Measurements from ENCODE around the gene C3orf62.
"Not testable (repeated sequence)": the region's sequence is repeated elsewhere in the genome, so short reads cannot be mapped to it uniquely, and the experiment has no call there.

The C3orf62 gene

DNA sequence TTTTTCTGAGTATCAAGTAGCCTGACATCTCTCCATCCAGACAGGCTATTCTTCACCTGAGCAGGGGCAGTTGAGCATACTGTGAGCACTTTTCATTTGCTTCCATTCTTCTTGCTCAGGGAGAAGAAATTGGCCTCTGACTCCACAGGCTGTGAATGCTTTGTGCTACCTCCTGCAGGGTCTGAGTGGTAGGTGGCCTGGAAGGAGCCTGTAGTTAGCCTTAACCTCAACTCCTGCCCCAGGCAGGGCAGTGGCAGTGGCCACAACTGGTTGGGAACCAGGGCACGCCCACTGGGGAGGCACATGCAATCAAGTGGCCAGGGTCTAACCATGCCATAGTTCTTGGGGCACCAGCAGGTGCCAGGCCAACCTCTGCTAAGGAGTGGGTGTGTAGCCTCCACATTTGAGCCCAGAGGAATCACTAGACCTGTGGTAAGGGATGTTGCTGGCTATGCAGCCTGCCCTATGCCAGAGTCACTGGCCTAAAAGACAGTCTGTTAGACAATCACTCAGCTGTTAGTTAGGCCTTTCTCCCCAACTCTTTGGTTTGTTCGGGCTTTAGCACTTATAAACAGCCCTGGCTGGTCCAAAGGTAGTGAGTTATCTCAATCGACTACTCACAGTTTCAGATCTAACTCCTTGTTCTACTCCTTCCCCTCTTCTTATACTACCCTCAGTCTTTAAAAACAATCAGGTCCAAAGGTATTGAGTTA, 7.4 kb downstream of the C3orf62 start:
- no peak for DNase-seq (ENCODE audit: low read depth in 1 of 2, low spot score in 1 of 2)

DNA sequence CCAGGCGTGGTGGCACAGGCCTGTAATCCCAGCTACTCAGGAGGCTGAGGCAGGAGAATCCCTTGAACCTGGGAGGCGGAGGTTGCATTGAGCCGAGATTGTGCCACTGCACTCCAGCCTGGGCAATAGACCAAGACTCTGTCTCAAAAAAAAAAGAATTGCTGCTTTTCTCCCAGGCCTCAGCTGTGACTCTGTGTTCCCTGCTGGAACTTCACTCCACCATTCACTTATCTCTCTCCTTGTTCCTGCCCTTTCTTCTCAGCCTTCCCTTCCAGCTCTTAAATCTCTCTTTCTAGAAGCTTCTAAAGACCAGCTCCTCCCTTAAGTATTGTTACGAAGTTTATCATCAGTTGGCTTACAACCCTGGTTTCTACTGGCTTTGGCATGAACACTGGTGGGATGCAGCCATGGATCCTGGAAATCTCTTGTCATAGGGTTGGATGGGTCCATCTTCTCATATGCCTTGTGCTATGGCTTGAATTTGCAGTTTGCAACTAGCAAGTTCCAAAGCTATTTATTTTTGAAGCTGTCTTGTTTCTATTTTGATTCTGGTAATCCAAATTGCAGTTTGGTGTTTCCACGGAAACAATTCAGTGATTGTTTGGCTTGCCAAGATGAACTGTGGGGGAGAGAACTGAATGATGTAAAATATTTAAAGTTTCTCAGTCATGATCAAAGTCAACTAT, 10.5 kb downstream of the C3orf62 start:
- no peak for DNase-seq (ENCODE audit: low read depth in 1 of 2, low spot score in 1 of 2)

DNA sequence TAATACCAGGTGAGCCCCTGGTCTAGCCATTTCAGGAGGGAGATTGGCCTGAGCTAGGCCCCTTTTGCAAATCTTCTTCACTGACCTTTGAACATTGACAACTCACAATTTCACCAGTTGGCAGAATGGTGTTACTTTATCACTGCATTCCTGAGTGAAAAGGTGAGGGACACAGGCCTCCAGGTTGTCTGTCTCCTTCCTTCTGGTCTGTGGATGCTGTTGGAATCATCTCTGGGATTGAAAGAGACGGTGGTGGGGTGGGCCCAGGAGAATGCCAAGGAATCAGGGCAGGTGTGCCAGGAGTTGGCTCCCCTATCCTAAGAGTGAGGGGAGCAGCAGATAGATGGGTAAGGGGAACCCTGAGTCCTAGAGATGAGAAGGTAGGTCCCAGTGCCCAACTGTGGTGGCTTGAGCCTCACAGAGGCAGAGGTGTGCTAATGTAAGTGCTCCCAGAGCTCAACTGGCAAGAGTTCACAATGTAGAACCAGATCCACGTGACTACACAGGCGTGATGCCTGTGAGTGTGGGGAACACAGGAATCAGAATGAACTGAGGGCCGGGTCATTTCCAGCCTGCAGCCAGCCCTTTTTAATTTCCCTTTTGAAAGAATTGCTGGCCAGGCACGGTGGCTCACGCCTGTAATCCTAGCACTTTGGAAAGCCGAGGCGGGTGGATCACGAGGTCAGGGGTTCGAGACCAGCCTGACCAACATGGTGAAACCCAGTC, 11.2 kb downstream of the C3orf62 start:
- no peak for DNase-seq (ENCODE audit: low read depth in 1 of 2, low spot score in 1 of 2)

DNA sequence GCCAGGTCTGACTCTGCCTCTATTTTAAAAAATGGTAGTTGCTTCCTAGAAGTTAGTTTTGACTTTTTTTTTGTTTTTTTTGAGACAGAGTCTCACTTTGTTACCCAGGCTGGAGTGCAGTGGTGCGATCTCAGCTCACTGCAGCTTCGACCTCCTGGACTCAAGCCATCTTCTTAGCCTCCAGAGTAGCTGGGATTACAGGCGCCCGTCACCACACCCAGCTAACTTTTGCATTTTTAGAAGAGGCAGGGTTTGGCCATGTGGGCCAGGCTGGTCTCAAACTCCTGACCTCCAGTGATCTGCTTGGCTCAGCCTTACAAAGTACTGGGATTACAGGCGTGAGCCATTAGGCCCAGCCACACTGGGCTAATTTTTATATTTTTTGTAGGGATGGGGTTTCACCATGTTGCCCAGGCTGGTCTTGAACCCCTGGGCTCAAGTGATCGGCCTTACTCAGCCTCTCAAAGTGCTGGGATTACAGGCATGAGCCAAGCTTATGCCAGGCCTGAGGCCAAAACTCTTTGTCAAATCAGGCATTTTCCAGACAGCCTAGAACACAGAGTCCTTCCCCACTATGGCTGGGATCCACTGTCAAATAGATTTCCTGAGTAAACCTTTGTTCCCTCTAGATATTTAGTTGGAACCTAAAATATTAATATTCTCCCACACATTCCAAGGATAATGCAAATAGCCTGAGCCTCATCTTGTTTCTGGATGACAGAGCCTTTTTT, 13.7 kb downstream of the C3orf62 start:
- DNase-seq (ENCODE audit: low read depth in 1 of 2, low spot score in 1 of 2): no peak

DNA sequence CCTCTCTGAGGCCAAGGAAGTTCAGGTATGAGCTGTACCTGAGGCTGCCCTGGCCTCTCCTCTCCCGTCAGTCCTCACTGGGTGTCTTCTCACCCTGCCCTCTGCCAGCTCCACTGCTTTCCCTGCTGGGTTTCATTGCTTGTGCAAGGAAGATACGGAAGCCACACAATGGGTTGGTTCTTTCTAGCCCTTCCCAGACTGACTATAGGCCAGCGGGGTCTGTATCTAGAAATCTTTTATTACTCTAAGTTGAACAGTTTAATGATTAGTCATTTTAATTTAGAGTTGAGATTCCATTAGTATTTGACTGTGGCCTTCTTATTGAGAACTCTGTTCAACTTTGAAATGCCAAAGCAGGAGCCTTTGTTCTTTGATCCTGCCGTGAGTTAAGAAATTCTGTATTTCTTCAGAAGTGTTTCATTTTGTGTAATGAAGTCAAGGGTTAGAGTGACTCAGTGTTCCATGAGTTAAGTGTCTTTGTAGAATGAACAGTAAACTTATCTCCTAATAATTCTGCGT, 16.2 kb downstream of the C3orf62 start:
- DNase-seq (ENCODE audit: low read depth in 1 of 2, low spot score in 1 of 2): no peak

DNA sequence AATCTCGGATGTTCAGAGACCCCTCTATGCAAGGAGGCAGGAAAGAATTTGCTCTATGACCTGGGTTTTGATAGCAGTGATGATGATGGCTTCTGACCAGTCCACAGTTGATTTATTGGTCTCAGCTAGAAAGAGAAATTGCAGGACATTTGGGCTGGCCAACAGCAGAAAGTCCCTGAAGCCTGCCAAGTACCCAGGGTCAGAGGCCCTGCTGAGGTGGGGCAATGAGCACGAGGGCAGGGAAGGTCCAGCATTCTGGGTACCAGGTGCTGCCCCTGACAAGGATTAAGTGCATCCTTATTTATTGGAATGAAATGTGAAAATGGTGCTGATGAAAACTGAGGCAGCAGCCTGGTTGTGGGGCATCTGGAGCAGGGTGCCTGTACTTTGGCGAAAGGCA, 19.8 kb downstream of the C3orf62 start:
- DNase-seq (ENCODE audit: low read depth in 1 of 2, low spot score in 1 of 2): no peak

DNA sequence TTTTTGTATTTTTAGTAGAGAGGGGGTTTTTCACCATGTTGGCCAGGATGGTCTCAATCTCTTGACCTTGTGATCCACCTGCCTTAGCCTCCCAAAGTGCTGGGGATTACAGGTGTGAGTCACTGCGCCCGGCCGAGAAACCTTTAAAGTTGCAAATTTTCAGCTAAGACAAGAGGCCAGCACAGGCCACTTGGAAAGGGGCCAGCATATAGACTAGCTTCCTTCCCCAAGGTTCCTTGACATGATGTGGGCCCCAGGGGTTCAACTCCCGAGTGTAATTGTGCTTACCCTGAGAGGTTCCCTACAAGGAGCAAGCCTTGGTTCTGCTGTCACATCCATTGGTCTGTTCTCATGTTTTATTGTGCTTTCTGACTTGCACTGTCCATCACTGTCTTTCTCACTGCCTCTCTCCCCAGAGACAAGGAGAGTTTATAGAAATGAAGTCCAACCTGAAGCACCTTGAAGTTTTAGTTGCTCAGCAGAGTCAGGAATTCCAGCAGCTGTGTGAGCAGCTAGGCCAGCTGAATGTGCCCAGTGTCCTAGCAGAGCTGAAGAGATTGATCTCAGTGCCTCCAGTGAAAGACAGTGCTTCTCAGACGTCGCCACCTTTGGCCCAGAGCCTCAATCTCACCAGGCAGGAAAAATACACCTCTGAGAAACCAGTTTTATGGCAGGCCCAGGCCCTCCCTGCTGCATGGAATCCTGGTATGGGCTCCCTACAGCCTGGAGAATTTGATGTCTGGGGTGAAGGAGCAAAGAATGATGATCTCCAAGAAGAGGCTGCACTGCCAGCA, 21.1 kb downstream of the C3orf62 start:
- no peak for DNase-seq (ENCODE audit: low read depth in 1 of 2, low spot score in 1 of 2)

DNA sequence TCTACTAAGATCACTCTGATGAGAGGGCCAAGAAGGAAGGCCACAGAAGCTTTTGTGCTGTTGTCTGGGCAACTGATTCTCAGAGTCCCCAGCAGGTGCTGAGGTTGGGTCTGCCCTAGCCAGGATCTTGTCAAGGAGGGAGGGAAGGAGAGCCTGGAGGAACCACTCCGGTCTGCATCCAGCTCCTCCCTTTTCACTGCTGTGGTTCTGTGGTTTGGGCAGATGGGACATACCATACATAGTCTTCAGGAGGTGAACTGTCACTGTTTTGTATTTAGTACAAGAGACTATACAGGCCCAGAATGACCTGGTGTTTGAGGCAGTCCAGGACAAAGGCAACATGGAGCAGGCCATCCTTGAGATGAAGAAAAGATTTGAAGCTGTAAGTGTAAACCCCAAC, 21.9 kb downstream of the C3orf62 start:
- DNase-seq (ENCODE audit: low read depth in 1 of 2, low spot score in 1 of 2): no peak

DNA sequence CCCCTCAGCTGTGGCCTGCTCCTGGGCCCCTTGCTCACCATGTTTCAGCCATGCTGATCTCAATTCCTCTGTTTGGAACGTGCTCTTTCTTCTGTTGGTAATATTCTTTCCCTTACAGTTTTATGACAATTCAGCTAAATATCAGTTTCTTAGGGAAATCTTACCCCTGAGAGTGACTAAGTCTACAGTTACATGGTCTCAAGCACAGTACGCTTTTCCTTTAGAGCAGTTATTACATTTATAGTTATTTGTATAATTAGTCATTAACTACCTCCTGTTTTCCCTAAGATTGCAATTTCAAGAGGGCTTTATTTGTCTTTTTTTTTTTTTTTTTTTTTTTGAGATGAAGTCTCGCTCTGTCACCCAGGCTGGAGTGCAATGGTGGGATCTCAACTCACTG, 23.5 kb downstream of the C3orf62 start:
- no peak for DNase-seq (ENCODE audit: low read depth in 1 of 2, low spot score in 1 of 2)

DNA sequence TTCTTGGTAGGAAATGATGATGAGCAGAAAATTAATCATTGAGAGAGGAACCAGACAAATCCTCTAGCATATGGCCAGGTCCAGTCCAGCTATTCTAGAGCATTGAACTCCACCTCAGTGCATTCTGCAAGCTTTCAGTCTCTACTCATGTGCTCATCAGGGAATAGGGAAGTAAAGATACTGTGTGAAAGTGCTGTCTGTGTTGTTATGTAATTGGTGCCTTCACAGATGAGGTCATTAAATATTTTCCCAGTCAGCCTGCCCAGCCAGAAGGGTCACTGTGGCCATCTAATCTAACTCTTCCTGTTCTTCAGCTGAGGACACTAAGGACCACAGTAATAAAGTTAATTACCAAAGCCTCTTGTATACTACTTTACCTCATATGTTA, 28.2 kb downstream of the C3orf62 start:
- DNase-seq (ENCODE audit: low read depth in 1 of 2, low spot score in 1 of 2): no peak

DNA sequence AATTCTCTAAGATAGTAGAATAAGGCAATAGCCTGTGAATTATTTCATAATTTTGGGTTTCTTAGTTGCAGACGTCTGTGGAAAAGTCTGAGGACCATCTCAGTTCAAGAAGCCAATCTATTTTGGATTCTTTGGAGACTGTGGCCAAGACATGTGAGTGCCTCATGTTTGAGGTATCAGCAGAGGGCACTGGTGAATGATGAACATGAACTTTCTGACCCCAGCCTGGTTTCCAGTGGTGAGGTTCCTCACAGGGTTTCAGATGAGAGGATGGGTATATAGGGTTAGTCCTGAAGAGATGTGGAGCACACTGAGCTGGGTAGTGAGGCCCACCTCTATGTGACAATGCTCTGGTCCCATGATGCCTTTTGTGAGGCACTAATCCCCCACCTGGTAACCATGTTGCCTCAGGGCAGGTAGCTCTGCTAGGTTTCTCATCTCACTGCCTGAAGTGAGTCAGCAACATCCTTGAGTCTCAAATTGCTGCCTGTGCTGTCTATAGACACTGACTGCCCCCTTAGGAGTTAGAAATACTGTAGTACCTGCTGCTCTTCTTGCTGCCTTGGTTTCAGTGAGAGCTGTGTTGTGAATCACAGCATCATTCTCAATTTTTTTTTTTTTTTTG, 32.3 kb downstream of the C3orf62 start:
- DNase-seq (ENCODE audit: low read depth in 1 of 2, low spot score in 1 of 2): no peak

DNA sequence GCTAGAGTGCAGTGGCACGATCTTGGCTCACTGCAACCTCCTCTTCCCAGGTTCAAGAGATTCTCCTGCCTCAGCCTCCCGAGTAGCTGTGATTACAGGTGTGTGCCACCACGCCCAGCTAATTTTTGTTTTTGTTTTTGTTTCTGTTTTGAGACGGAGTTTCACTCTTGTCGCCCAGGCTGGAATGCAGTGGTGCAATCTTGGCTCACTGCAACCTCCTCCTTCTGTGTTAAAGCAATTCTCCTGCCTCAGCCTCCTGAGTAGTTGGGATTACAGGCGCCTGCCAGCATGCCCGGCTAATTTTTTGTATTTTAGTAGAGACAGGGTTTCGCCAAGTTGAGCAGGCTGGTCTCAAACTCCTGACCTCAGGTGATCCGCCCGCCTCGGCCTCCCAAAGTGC, 36.9 kb downstream of the C3orf62 start:
- DNase-seq (ENCODE audit: low read depth in 1 of 2, low spot score in 1 of 2): not testable (repeated sequence)

DNA sequence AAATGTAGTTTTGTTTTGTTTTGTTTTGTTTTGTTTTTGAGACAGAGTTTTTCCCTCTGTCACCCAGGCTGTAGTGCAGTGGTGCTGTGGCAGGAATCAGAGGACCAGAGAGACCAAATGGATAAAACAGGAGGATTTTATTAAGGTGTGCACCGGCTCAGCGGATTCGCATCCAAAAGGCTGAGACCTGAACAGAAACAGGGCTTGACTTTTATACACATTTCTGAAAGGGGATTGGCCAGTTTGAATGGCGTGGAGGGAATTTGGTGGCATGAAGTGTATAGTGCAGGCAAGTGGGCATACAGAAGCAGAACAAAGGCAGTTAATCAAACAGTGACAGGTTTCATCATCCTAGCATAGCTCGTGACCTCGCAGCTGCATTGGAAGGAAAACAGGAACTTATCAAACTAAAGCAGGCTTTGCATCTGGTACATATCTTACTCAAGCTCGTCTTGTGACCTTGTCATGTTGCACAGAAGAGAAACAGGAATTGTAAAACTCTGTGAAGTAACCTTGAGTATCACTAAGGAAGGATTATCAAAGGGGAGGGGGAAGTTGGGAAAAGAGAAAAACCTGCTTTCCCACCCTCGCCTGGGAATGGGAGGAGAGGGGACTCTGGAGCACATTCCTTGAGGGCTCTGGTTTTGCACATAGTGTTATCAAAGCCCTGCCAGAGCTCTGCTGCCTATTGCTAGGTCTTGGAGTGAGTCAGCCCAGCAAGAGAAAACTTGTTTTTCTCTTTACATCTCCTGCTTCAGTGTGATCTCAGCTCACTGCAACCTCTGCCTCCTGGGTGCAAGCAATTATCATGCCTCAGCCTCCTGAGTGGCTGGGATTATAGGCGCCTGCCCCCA, 38.5 kb downstream of the C3orf62 start:
- DNase-seq (ENCODE audit: low read depth in 1 of 2, low spot score in 1 of 2): no peak

DNA sequence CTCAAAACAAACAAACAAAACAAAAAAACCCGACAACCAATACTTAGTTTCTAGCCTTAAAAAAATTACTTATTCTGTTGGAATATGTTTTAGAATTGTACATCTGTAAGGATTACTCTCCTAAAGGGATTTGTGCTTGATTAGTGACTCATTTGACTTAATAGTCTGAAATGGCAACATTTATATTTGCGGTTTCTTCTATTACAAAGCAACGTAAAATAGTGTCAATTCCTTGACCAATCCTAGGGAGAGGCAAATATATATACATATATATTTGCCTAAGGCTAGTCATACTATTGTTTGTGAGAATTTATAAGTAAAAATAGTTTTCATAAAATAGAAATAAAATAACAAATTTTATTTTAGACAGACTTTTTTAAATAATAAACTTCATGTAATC, 39.7 kb downstream of the C3orf62 start:
- no peak for DNase-seq (ENCODE audit: low read depth in 1 of 2, low spot score in 1 of 2)

DNA sequence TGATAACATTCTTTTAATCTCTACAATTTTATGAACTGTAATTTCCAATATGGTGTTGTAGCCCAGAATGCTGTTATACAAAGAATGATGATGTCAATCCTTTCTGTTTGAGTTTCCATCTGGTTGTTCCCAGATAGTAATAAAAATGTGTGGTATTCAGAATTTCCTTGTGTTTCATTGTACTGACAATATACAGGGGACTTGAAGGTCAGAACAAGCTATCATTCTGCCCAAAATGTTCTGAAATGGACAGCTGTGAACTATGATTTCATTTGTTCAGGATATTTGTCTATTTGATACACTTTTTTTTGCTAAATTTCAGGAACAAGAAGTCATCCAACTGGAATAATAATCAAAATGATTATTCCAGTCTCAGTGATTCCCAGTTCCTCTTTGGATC, 40.8 kb downstream of the C3orf62 start:
- DNase-seq (ENCODE audit: low read depth in 1 of 2, low spot score in 1 of 2): no peak

DNA sequence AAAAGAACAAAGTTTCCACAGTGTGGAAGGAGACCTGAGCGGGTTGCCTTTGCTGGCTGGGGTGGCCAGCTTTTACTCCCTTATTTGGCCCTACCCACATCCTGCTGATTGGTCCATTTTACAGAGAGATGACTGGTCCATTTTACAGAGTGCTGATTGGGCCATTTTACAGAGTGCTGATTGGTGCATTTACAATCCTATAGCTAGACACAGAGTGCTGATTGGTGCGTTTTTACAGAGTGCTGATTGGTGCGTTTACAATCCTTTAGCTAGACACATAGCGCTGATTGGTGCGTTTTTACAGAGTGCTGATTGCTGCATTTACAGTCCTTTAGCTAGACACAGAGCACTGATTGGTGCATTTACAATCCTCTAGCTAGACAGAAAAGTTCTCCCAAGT, 48.2 kb downstream of the C3orf62 start:
- not testable (repeated sequence) for DNase-seq (ENCODE audit: low read depth in 1 of 2, low spot score in 1 of 2)

DNA sequence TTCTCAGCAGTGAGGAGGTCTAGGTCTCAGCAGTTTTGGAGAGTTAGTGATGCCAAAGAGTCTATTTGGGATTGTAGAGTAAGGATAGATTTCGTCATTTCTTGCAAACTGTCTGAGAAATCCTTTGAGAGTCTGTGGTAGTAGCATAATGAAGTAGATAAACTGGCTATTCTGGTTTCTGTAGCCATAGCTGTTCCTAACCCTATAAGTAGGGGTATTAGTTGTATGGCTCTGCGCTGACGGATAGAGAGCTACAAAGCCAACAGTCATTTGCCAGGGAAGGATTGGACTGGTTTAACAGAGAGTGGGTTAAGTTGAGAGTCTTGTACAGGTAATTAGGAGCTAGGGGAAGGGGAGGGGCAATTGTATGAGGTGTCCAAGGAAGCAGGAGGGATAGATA, 55.0 kb downstream of the C3orf62 start:
- DNase-seq (ENCODE audit: low read depth in 1 of 2, low spot score in 1 of 2): no peak

DNA sequence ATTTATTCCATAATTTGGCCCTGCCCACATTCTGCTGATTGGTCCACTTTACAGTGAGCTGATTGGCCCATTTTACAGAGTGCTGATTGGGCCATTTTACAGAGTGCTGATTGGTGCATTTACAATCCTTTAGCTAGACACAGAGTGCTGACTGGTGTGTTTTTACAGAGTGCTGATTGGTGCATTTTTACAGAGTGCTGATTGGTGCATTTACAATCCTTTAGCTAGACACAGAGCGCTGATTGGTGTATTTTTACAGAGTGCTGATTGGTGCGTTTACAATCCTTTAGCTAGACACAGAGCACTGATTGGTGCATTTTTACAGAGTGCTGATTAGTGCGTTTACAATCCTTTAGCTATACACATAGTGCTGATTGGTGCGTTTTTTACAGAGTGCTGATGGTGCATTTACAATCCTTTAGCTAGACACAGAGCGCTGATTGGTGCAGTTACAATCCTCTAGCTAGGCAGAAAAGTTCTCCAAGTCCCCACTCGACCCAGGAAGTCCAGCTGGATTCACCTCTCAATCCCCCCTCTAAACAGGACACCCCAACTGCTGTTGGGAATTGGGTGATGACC, 56.0 kb downstream of the C3orf62 start:
- DNase-seq (ENCODE audit: low read depth in 1 of 2, low spot score in 1 of 2): not testable (repeated sequence)

DNA sequence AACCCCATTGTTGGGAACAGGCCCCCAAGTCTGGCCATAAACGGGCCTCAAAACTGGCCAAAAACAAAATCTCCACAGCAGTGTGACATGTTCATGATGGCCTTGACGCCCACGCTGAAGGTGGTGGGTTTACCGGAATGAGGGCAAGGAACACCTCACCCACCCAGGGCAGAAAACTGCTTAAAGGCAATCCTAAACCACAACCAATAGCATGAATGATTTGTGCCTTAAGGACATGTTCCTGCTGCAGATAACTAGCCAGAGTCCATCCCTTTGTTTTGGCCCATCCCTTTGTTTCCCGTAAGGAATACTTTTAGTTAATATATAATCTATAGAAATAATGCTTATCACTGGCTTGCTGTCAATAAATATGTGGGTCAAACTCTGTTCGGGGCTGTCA, 57.9 kb downstream of the C3orf62 start:
- DNase-seq (ENCODE audit: low read depth in 1 of 2, low spot score in 1 of 2): no peak

All from activated T-helper 1 cell treated with anti-CD3 and anti-CD28 coated beads, Interleukin-2, amount 50 U/mL, for 16 hours (primary cell).